ENCODE data around the gene CXCL14.

- TF ChIP-seq CTCF (IDR thresholded peaks at IDR 0.05) (no peak), POLR2A (IDR thresholded peaks at IDR 0.05) (peak; percentile 34), POLR2AphosphoS5 (IDR thresholded peaks at IDR 0.05) (no peak)
These were observed at the start of gene CXCL14 for GRCh38 chr5:135578685-135579341.
